ENCODE results near the gene HECW1. TPM values are rescaled to one million over a fixed set of nuclear protein-coding genes. Genes with fewer than 3 reads are reported as not detected.

HECW1 gene
- total and polyA plus RNA-seq, 5 experiments from 2014 or later = not detected

GRCh38 chr7:43362652-43363034 lies 250.2 kb downstream of the HECW1 start:
- H3K4me3 Mint-ChIP-seq = no peak overlapping the region
- H3K27ac Mint-ChIP-seq = peak overlapping the region in 2 of 10 donors; percentile 31 to 65
- POLR2A ChIA-PET = interaction anchor here (0.7 kb wide), 1 partner anchor 216 kb away, joined by 7 read pairs; no protein-coding TSS in a partner anchor
- H3K27me3 Mint-ChIP-seq = peaks cover 0 to 13% (median 6%) of the 10 kb centered on the region in 5 donors
- no peaks in the 10 kb centered on the region for H3K36me3 Mint-ChIP-seq
- DNase-seq (no peak), ATAC-seq (no peak)
- H3K9me3 Mint-ChIP-seq = peaks cover 0 to 1% (median 0%) of the 10 kb centered on the region in 9 donors
- no peaks in the 10 kb centered on the region for H3K4me1 Mint-ChIP-seq

GRCh38 chr7:43363035-43363791 lies 250.8 kb downstream of the HECW1 start:
- Mint-ChIP-seq H3K36me3 (no peaks in the 10 kb centered on the region), H3K4me3 (no peak overlapping the region), H3K4me1 (no peaks in the 10 kb centered on the region), H3K27me3 (peaks cover 0 to 13% (median 6%) of the 10 kb centered on the region in 5 donors), H3K9me3 (peaks cover 0 to 1% (median 0%) of the 10 kb centered on the region in 9 donors), H3K27ac (no peak overlapping the region)
- DNase-seq (no peak), ATAC-seq (no peak)
- POLR2A ChIA-PET = no interaction called here

GRCh38 chr7:43364391-43364790 lies 251.9 kb downstream of the HECW1 start:
- no peak overlapping the region for H3K27ac Mint-ChIP-seq
- peaks cover 0 to 1% (median 0%) of the 10 kb centered on the region in 9 donors for H3K9me3 Mint-ChIP-seq
- H3K36me3 Mint-ChIP-seq = no peaks in the 10 kb centered on the region
- H3K27me3 Mint-ChIP-seq = peaks cover 0 to 13% (median 6%) of the 10 kb centered on the region in 5 donors
- no peak for ATAC-seq
- no peaks in the 10 kb centered on the region for H3K4me1 Mint-ChIP-seq
- no peak for DNase-seq
- POLR2A ChIA-PET = no interaction called here
- no peak overlapping the region for H3K4me3 Mint-ChIP-seq

GRCh38 chr7:43372676-43373355 lies 260.4 kb downstream of the HECW1 start:
- Mint-ChIP-seq H3K4me3 (no peak overlapping the region), H3K36me3 (peaks cover 0 to 1% (median 0%) of the 10 kb centered on the region in 3 donors), H3K27ac (no peak overlapping the region), H3K27me3 (peaks cover 6 to 12% (median 9%) of the 10 kb centered on the region in 5 donors), H3K9me3 (peaks cover 0 to 3% (median 0%) of the 10 kb centered on the region in 9 donors), H3K4me1 (no peaks in the 10 kb centered on the region)
- no peak for DNase-seq
- no peak for ATAC-seq
- POLR2A ChIA-PET = no interaction called here

- H3K27ac Mint-ChIP-seq = no peak overlapping the region
Measured at GRCh38 chr7:43377196-43377960, 264.9 kb downstream of the HECW1 start.

GRCh38 chr7:43379210-43379609 lies 266.8 kb downstream of the HECW1 start:
- POLR2A ChIA-PET = no interaction called here
- Mint-ChIP-seq H3K4me1 (peaks cover 0 to 2% (median 0%) of the 10 kb centered on the region in 4 donors), H3K27me3 (peaks cover 2 to 16% (median 9%) of the 10 kb centered on the region in 5 donors), H3K4me3 (no peak overlapping the region), H3K36me3 (no peaks in the 10 kb centered on the region), H3K9me3 (peaks cover 0 to 3% (median 0%) of the 10 kb centered on the region in 9 donors), H3K27ac (no peak overlapping the region)
- no peak for ATAC-seq
- no peak for DNase-seq

More at GRCh38 chr7:43377196-43377960, 264.9 kb downstream of the HECW1 start:
- Mint-ChIP-seq H3K9me3 (peaks cover 0 to 3% (median 0%) of the 10 kb centered on the region in 9 donors), H3K36me3 (peaks cover 0 to 1% (median 0%) of the 10 kb centered on the region in 3 donors), H3K4me1 (peaks cover 0 to 2% (median 0%) of the 10 kb centered on the region in 4 donors), H3K4me3 (no peak overlapping the region), H3K27me3 (peaks cover 6 to 21% (median 17%) of the 10 kb centered on the region in 5 donors)
- DNase-seq (no peak), ATAC-seq (no peak)
- POLR2A ChIA-PET = no interaction called here

- peaks cover 0 to 3% (median 0%) of the 10 kb centered on the region in 4 donors for H3K4me1 Mint-ChIP-seq
Measured at GRCh38 chr7:43384616-43385308, 272.3 kb downstream of the HECW1 start.

GRCh38 chr7:43385309-43385680 lies 272.8 kb downstream of the HECW1 start:
- POLR2A ChIA-PET = no interaction called here
- no peak for DNase-seq
- Mint-ChIP-seq H3K4me3 (no peak overlapping the region), H3K27me3 (peaks cover 1 to 18% (median 8%) of the 10 kb centered on the region in 5 donors), H3K27ac (no peak overlapping the region), H3K4me1 (peaks cover 0 to 3% (median 0%) of the 10 kb centered on the region in 4 donors), H3K36me3 (peaks cover 0 to 5% (median 0%) of the 10 kb centered on the region in 3 donors), H3K9me3 (peaks cover 0 to 8% (median 0%) of the 10 kb centered on the region in 9 donors)
- no peak for ATAC-seq

More at GRCh38 chr7:43384616-43385308, 272.3 kb downstream of the HECW1 start:
- no peak overlapping the region for H3K4me3 Mint-ChIP-seq
- POLR2A ChIA-PET = no interaction called here
- H3K36me3 Mint-ChIP-seq = peaks cover 0 to 5% (median 0%) of the 10 kb centered on the region in 3 donors
- no peak for DNase-seq
- no peak for ATAC-seq
- peaks cover 1 to 22% (median 9%) of the 10 kb centered on the region in 5 donors for H3K27me3 Mint-ChIP-seq
- peaks cover 0 to 8% (median 0%) of the 10 kb centered on the region in 9 donors for H3K9me3 Mint-ChIP-seq
- no peak overlapping the region for H3K27ac Mint-ChIP-seq

- Mint-ChIP-seq H3K27ac (peak overlapping the region in 1 of 10 donors; percentile 32), H3K27me3 (peaks cover 1 to 18% (median 8%) of the 10 kb centered on the region in 5 donors), H3K36me3 (peaks cover 0 to 5% (median 0%) of the 10 kb centered on the region in 3 donors), H3K4me1 (peaks cover 0 to 3% (median 0%) of the 10 kb centered on the region in 4 donors), H3K9me3 (peaks cover 0 to 8% (median 0%) of the 10 kb centered on the region in 9 donors), H3K4me3 (no peak overlapping the region)
- ATAC-seq (no peak), DNase-seq (no peak)
- POLR2A ChIA-PET = no interaction called here
Measured at GRCh38 chr7:43385856-43386255, 273.4 kb downstream of the HECW1 start.

- Mint-ChIP-seq H3K27me3 (peaks cover 1 to 18% (median 2%) of the 10 kb centered on the region in 5 donors), H3K9me3 (peaks cover 0 to 8% (median 0%) of the 10 kb centered on the region in 9 donors), H3K4me1 (peaks cover 0 to 3% (median 0%) of the 10 kb centered on the region in 4 donors), H3K36me3 (peaks cover 0 to 5% (median 0%) of the 10 kb centered on the region in 3 donors), H3K27ac (no peak overlapping the region), H3K4me3 (no peak overlapping the region)
- POLR2A ChIA-PET = no interaction called here
- no peak for ATAC-seq
- DNase-seq = no peak
Measured at GRCh38 chr7:43387932-43388331, 275.5 kb downstream of the HECW1 start.

GRCh38 chr7:43390576-43390975 lies 278.1 kb downstream of the HECW1 start:
- POLR2A ChIA-PET = no interaction called here
- no peak overlapping the region for H3K4me3 Mint-ChIP-seq
- peaks cover 0 to 5% (median 1%) of the 10 kb centered on the region in 3 donors for H3K36me3 Mint-ChIP-seq
- H3K27me3 Mint-ChIP-seq = peaks cover 8 to 36% (median 9%) of the 10 kb centered on the region in 5 donors
- H3K27ac Mint-ChIP-seq = peak overlapping the region in 1 of 10 donors; percentile 26
- H3K4me1 Mint-ChIP-seq = peaks cover 0 to 3% (median 0%) of the 10 kb centered on the region in 4 donors
- DNase-seq (no peak), ATAC-seq (no peak)
- H3K9me3 Mint-ChIP-seq = peaks cover 0 to 8% (median 0%) of the 10 kb centered on the region in 9 donors

GRCh38 chr7:43391518-43391917 lies 279.1 kb downstream of the HECW1 start:
- POLR2A ChIA-PET = no interaction called here
- Mint-ChIP-seq H3K27me3 (peaks cover 8 to 32% (median 12%) of the 10 kb centered on the region in 5 donors), H3K36me3 (peaks cover 0 to 1% (median 0%) of the 10 kb centered on the region in 3 donors), H3K4me3 (no peak overlapping the region), H3K4me1 (no peaks in the 10 kb centered on the region), H3K27ac (no peak overlapping the region), H3K9me3 (no peaks in the 10 kb centered on the region)
- ATAC-seq (no peak), DNase-seq (no peak)
